HepG2 (cell line): ENCODE results near the gene NRP1.

ENCODE experiments used
- RFX5 ChIP-seq: IDR thresholded peaks from 2 replicates; pipeline ENCODE4 v1.6.1; 2011; ENCODE audit warnings: low read depth, low read length, improper control_type of control experiment
- SP1 ChIP-seq, 2 experiments: fragments of 450-650 bp in 1 of 2; sonication (generic) in 1 of 2; formaldehyde crosslinking in 1 of 2; IDR thresholded peaks; 2 replicates each; pipeline versions ENCODE4 v1.4.0 to v1.6.1; 2016 to 2020; ENCODE audit warnings: missing genetic modification reagents in 1 of 2

DNA sequence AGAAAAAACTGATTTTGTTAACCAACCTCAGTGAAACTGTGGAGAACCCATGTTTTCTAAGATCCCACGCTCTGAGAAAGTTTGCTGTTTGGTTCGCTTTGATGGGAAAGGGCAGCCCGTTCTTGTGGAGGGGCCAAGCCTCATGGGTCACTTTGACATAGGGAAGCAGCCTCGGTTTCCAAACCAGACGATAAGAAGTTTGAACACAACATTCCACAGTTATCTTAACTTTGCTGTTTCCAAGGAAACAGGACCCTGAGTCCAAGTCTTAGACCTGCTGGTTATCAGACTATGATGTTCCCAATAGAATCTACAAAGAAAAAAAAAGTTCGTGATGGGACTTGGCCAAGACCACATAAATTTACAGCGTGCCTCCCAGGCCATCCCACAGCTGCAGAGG, 182.3 kb downstream of the NRP1 start:
- TF ChIP-seq RFX5 (no peak), SP1 (IDR thresholded peaks at IDR 0.05) (no peak), SP1 (CRISPR knock-in tag; IDR thresholded peaks at IDR 0.05) (no peak)
